Hindlimb muscle (tissue), 1 donor: Measurements from ENCODE around the gene FAM89B. TPM values are rescaled to one million over a fixed set of nuclear protein-coding genes. Genes with fewer than 3 reads are reported as not detected.

ENCODE experiments used
- DNase-seq: peaks from one replicate; pipeline ENCODE4 v3.0.0-alpha.2; 2013
- polyA plus RNA-seq: library from polyadenylated mRNA; unstranded; fragments of 120-200 nt; gene quantifications from one replicate; pipeline ENCODE4 v1.2.1, GENCODE V29; 2013; ENCODE audit not compliant: insufficient read length

The FAM89B gene
- polyA plus RNA-seq, 1 donor: 52.5 TPM

DNA sequence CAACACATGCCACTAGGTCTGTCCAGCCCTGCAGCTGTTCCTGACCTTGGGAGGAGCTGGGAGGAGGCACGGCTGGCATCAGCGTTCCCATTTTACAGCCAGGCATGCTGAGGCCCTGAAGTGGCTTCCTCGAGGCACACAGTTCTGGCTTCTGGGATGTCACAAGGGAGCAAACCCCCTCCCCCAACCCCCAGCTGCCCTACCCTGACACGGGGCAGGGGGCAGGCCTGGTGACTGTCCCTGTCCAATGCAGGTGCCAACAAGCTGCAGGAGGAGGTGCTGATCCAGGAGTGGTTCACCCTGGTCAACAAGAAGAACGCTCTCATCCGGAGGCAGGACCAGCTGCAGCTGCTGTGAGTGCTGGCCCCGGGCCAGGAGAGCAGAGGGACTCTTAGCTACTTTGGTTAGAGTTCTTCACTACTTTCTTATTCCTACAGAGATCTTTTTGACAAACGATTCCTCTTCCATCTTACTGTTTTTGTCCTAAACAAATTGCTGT is 18.0 kb downstream of the FAM89B start:
- peak; percentile 82 for DNase-seq

DNA sequence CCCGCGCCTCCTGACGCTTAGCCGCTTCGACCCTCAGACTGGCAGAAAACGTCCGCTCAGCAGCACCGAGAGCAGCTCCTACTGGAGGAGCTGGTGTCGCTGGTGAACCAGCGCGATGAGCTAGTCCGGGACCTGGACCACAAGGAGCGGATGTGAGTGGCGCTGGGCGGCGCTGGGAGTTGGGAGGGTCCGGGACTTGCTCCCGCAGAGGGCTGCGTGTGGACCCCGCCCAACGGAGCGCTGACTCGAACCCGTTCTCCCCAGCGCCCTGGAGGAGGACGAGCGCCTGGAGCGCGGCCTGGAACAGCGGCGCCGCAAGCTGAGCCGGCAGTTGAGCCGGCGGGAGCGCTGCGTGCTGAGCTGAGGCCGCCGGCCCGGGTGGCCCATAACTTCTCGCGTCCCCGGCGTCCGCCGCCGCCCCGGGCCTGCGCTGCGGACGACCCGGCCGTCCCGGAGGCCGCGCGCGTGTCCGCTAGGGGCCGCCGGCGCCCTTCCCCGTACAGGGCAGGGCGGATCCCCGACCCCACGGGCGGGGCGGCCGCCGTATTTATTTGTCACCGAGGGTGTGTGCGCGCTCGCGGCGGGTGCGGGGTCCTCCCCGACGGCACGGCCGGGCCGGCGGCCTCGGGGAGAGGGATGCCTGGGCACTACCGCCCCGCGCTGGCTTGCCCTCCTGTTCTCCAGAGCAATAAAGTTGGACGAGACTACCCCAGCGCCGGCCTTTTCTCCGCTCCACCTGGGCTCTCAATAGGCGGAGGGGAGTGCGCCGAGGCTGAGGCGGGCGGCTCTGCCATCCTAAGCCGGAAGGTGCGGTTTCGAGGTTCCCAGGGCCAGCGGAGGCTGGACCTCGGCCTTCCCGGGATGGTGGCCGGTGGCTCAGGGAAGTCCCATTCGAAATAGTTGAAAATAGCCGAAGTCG is 19.9 kb downstream of the FAM89B start:
- DNase-seq: no peak

DNA sequence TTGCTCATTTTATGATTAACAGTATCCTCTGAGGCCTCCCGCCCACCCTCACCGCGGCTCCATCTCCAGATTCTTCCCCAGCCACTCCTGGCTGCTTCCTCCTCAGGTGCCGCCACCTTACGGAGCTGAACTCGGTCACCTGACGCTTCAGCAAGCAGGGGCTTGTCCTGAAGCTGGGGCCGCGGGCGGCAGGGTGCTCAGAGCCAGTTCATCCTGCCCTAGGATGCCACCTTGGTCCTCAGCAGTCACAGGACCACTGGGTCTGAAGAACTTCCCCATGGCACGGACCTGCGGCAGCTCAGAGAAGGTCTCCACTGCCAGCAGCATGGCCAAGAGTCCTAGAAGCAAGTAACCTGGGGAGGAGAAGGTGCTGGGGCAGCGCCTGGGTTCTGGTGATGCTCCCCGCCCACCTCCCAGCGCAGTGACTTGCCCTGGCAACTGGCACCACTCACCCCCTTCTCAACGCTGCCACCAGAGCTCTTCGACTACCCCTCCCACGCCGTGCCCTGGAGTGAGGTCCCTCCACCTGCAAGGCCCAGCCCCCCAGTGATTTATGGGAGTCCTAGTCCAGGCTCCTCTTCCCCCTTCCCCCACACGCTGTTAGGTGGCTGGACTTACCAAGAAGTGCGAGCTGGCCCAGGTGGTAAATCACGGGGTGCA is 20.6 kb downstream of the FAM89B start:
- DNase-seq: no peak

DNA sequence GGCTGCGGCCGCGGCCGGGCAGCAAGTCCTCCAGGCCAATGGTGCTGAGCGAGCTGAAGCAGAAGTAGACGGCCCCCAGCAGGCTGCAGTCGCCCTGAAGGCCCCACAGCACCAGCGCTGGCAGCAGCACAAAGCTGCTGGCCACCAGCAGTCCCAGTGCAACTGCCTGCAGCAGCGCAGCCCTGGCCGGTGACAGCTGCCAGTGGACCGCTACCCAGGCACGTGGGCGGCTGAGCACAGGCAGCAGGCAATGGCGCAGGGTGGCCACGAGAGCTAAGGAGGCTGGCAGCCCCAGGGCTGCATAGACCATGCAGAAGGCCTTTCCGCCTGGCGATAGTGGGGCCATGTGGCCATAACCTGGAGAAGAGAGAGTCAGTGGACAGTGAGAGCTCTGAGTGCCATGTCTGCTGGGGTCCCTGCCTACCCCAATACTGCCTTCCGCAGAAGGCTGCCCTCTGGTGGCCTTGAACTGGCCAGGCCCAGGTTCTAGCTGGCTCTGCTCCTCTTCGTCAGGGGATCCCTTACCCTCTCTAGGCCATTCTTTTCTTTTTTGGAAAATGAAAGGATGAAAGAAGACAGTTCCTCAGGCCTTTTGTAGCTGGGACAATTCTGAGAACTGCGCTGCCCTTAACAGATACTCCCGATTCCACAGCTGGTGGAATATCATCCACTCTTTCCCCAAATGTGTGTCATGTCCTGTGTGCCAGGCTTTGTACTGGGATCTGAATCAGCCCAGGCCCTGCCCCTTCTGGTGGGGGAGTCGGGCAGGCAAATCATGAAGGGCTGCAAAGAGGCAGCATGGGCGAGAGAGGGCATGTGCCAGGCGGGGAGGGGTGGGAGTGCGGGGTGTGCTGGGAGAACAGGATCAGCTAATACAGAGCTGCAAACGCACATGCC is 21.4 kb downstream of the FAM89B start:
- DNase-seq: no peak

DNA sequence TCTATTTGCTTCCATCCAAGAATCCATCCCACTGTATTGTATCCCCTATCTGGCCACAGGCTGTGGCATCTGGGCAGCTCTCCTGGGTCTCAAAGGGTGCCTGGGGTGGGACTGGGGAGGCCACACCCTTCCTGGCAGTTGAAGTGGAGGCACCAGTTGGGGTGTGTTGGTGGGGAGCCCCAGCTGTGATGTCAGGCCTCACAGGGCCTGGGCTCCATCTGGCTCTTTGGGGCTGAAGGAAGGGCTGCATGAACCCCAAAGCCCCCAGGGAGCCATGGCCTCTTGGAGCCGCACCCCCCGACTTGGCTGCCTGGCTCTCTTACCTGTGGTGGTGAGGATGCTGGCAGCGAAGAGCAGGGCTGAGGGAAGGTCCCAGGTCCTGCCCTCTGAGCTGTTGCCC is 22.8 kb downstream of the FAM89B start:
- DNase-seq: no peak

DNA sequence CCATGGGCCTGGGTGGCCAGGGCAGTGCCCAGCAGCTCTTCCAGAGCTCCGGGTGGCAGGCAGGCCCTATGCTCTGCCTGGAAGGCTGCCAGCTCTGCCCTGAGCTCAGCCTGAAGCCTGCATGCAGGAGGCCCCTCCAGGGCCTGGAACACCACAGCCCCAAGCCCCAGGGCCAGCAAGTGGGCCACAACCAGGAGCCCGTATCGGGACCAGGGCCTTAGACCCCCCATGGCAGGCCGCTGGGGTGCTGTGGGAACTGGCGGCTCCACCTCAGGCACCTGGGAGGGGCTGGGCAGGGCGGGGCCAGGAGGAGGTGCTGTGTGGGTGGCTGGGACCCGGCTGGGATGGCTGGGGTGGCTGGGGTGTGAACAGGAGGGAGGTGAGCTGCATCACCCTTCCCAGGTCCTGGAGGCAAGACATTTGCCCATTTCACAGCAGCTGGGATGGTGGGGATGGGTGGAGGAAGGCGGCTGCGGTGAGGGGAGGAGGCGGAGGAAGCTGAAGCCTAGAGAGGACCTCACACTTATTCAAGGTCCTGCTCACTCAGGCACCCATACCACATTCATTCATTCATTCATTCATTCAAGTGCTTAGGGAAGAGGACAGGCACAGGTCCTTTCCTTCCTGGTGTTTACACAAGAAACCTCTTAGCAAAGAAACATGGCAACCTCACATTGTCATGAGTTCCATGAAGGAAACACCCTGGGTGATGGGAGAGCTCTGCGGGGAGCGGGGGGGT is 23.4 kb downstream of the FAM89B start, which contains the start of gene KCNK7:
TSS of gene KCNK7 (minus strand) at position 258 of the 739 bp plus-strand sequence. CDS start at position 230, 28 bp downstream.
- no peak for DNase-seq

DNA sequence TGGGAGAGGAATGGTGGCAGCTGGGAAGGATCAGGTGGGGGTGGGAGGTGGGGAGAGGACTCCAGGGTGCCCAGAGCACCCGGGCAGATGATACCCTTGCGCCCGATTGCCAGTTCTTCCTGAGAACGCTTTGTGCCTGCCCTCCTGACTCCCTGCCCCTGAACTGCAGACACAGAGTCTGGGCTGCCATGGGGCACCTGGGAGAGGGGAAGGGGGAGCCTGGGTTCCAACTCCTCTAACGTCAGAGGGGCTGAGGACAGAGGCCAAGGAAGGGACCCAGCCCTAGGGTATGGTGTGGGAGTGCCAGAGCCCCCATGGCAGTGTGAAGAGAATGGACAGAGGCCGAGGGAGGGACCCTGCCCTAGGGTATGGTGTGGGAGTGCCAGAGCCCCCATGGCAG is 24.2 kb downstream of the FAM89B start:
- DNase-seq: no peak

DNA sequence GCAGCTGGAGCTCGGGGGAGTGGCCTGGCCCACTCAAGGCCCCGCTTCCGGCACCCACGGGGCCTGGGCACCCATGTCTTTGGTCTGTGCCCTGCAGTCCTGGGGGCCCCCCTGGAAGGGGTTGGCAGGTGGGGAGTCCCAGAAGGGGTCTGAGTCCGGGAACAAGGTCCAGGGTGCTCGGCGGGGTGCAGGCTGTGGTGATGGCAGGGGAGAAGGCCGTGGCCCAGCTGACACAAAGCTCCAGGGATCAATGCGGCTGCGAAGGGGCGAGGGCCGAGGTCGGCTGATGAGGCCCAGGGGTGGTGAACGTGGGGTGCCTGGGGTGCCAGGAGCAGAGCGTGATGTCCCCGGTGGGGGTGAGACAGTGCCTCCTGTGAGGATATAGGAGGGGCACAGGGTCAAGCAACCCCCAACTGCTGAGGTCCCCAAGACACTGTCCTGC is 25.9 kb downstream of the FAM89B start:
- DNase-seq: no peak

DNA sequence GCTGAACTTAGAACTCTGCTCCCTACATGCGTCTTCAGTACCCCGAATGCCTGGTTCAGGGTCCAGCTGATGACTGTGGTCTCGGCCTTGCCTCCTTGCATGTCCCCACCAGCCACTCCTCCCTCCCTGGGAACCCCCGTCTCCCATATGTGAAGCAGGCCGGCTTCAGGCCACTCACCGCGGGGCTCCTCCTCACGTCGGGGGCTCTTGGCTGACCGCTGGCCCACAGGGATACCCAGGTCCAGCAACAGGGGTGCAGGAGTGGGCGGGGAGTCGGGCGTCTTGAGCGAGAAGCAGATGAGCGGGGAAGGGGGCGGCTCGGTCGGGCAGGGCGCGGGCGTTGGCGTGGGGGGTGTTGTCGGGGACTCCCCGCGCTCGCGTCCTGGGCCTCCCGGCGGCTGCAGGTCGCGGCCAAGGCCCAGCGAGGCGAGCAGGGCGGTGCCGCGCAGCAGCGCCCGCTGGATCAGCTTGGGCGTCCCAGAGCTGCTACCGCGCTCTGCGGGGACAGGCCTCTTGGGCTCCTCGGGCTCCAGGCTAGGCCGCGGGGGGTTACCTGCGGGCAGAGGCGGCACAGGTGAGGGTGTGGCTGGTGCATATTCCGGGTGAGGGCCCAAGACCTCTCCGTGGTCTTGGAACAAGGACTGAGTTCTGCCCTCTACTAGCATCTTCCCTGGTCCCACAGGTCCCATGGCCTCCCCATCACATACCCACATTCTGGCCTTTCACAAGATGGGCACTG is 27.0 kb downstream of the FAM89B start:
- no peak for DNase-seq

DNA sequence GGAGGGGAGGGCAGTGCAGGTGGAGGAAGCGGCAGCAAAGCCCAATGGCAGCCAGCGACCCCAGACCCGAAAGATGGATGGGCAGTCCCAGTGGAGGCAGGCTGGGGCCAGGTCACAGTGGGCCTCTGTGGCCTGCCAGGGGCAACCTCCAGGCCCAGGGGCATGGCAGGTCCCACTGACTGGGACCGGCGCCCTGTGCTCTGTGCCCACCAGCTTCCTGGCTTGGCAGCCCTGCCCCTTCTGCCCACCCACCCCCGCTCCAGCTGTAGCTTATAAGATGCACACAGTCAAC is 27.6 kb downstream of the FAM89B start:
- no peak for DNase-seq

DNA sequence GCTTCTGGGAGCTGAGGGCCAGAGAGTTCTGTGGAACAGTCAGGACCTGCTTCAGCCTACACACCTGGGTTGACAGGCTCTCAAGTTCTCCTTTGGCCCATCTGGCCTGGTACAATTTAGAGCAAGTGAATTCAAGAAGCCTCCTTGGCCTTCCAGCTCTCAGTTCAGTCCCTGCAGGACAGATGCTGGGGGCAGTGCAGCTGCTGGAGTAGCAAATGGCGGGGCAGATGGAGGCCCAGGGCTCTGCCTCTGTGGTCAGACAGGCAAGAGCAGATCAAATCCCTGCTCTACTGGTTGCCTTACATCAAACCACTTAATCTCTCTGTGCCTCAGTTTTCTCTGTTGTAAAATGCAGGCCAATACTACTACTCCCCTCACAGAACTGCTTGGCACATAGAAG is 31.9 kb downstream of the FAM89B start:
- no peak for DNase-seq

DNA sequence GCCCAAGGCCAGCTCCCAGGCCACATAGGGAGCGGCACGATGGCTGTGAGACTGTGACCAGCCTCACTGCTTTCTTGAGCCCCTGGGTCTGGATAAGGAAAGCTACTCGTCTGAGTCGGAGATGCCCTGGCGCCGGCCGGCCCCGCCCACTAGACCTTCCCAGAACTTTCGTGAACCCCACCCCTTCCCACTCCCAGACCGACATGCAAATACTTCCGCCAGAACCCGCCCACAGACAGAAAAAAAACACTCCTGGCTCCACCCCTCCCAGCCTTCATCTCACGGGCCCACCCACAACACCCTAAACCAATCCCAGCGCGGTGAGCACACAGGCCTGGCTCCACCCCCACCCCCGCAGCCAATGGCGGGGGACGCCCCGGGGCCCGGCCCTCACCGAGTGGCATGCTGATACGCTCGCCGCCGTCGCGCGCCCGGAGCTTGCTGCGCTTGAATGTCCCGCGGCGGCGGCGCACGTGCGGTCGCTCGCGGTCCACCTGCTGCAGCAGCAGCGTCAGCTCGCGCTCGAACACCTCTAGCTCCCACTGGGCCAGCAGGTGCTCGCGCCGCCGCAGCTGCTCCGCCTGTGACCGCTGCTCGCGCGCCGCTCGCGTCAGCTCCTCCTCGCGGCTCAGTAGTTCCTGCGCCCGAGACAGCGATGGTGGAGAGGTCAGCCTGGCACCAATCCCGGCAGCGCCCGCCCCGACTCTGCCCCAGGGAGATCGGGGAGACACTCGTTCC is 34.7 kb downstream of the FAM89B start:
- DNase-seq: peak; percentile 93

DNA sequence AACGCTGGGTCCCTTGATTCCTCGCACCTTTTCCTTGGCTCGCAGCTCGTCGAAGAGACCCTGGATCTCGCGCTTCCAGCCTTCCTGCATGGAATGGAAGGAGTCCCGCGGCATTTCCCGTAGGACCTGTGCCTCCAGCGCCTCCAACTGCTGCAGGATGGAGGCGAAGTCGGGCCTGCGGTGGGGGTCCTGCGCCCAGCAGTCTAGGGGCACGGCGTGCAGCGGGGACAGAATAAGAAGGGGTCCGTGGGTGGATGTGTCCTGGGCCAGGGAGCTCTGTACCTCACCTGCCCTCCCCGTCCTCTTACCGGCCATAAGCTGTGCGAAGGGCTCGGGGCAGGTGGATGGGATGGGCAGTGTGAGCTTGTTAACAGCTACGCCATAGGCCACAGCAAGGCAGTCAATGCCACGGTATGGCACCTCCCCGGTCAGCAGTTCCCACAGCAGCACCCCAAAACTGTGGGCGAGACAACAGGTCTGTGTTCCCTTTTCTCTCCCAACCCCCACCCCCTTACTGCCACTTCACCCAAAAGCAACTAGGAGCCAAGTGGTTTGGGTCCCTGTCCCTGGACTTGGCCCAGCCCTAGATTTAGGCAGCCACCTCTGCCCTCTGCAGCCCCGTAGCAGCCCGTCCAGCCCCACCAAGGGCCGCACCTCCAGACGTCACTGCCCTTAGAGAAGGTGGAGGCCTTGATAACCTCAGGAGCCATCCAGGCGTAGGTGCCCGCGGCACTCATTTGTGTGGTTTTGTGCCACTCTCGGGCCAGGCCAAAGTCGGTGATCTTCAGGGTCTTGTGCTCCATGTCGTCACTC is 35.5 kb downstream of the FAM89B start:
- DNase-seq: no peak

DNA sequence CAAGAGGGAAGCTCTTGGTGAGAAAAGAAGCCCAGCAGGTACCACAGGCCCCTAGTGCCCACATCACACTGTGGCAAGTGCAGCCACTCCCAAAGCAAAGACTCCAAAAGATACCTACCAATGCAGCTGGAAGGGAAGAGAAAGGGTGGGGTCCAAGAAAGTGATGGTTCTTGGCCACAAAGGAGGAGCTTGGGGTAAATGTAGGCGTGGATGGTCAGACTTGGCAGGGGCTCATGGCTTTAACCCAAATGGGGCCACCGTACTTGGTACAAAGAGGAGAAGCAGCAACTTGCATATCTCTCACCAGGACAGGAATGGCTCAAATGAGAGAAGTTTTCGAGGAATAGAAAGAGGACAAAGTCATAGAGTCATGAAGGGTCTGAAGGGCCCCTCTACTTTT is 36.9 kb downstream of the FAM89B start:
- DNase-seq: no peak

DNA sequence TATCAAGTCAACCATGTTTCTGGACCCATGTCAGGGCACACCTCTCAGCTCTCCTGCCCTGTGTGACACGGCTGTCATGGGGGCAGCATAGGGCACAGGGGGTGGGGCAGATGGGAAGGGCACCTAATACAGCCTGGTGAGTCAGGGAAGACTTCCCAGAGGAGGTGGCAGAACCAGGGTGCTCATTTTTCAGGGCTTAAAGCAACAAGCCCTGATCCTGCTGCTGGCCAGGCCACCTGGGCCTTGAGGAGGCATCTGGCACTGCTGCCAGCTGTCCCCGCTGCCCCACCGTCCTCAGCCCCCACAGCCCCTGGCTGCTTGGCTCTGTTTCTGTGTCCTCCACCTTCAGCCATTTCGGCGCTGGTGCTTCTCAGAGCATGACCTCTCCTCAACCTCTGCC is 37.3 kb downstream of the FAM89B start:
- no peak for DNase-seq

DNA sequence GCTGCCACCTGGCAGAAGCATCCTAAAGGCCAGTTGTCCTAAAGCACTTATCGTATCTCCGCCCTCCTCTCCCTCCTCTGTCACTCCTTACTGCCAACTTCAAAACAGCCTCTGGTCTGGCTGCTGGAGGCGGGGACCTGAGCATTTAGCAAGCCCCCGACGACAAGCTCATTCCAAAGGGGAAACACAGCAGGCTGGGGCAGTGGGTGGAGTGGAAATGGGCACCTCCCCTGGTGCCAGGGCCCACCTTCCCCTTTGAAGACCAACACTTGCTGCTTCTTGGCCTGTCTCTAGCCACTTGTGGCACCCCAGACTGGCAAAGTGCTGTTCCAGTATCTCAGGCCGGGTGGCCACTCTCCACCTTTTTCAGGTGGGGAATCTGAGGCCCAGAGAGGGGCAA is 38.1 kb downstream of the FAM89B start:
- DNase-seq: no peak

DNA sequence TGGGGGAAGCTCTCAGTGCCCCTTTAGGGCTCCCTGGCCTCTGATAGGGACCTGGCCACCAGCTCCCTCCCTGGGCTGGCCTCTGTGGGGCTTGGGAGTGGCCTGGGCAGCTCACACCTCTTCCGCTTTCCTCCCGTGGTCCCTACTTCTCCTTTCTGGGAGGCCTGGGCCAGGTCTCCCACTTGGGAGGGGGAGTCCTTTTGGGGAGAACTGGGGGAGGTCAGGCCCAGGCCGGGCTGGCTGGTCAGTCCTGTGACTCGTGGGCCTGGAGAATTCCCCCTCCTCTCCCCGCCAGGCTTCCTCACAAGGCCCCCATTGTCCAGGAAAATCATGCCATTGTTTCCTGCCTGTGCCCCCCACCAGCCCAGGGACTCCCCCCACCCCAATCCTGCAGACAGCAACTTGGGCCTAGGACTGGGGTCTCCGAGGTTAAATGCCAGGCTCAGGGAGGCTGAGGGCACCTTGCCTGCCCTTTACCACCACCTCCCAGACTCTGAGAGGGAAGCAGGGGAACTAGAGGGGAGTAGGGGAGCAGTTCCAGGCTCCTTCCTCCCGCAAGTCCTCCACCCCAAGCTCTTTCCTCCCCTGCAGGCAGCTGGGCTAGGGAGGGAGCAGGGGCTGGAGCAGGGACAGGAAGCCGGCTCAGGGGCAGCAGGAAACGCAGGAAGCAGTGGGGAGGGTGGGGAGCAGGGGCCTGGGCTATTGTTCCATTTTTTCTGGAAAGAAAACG is 38.9 kb downstream of the FAM89B start:
- DNase-seq: no peak

DNA sequence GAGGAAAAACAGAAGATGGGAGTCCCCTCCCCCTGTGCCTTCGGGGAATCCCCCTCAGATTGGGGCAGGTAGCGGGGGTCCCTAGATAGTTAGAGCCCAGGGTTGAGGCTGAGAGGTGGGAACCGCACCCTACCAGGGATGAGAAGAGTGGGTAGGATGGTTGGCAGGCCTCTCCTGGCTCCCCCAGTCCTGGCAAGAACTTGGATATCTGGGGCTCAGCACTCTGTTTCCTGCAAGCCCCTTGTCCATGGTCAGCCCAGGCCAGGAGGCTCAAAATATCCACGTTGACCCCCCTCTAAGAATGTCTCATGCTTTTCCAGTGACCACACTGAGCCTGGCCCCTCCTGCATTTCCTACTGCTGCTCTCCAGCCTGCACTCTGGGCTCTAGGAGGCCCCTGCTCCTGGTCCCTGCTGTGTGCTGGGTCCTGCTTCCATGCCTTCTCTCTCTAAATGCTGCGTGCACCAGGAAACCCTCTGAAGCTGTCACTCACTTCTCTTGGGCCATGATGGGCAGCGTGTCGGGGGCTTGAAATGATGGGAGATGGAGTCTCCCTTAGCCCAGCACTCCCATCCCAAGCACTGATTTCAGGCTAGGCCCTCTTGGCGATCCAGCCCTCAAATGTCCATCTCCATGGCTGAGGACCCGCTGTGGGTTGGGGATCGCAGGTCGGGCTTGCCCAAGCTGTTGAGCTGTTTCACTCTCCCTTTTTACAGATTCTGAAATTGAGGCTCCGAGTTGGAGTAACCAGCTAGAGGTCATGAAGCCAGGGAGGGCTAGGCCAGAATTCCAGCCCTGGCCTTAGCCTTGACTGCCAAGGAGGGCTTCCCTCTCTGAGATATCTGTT is 39.6 kb downstream of the FAM89B start:
- no peak for DNase-seq
